DOHH2 (cell line): Measurements from ENCODE around the gene WDR76.

ENCODE experiments used
- H3F3A ChIP-seq: fragments of 200-600 bp; sonication (generic), shearing (Covaris generic); 2 replicates; pipeline ENCODE4 v1.6.0; 2016; ENCODE audit warnings: antibody characterized with exemption, mild to moderate bottlenecking; ENCODE audit not compliant: control insufficient read depth, insufficient read depth
- H3K27ac ChIP-seq: fragments of 200-600 bp; sonication (generic); 2 replicates; pipeline ENCODE4 v1.5.1; 2014; ENCODE audit warnings: low read depth, mild to moderate bottlenecking, low read length, moderate library complexity
- H3K27me3 ChIP-seq: fragments of 200-600 bp; sonication (generic); 2 replicates; pipeline ENCODE4 v1.6.1; 2014; ENCODE audit warnings: mild to moderate bottlenecking, low read length, mixed read lengths; ENCODE audit not compliant: control insufficient read depth
- H3K36me3 ChIP-seq: fragments of 200-600 bp; sonication (generic); 2 replicates; pipeline ENCODE4 v1.6.1; 2014; ENCODE audit warnings: mild to moderate bottlenecking, low read length, moderate library complexity, mixed read lengths; ENCODE audit not compliant: control insufficient read depth
- H3K4me1 ChIP-seq: fragments of 200-600 bp; sonication (generic); 2 replicates; pipeline ENCODE4 v1.6.1; 2014; ENCODE audit warnings: mild to moderate bottlenecking, low read length, mixed read lengths; ENCODE audit not compliant: control insufficient read depth
- H3K4me2 ChIP-seq: fragments of 200-600 bp; sonication (generic); 2 replicates; pipeline ENCODE4 v1.6.0; 2014; ENCODE audit warnings: mild to moderate bottlenecking, low read length, moderate library complexity
- H3K4me3 ChIP-seq: fragments of 200-600 bp; sonication (generic); 2 replicates; pipeline ENCODE4 v1.5.1; 2014; ENCODE audit warnings: mild to moderate bottlenecking, low read length, mixed read lengths
- H3K79me2 ChIP-seq: fragments of 200-600 bp; sonication (generic); 2 replicates; pipeline ENCODE4 v1.6.1; 2014; ENCODE audit warnings: mild to moderate bottlenecking, low read length, mixed read lengths; ENCODE audit not compliant: control insufficient read depth
- H3K9me2 ChIP-seq: fragments of 200-600 bp; sonication (generic); replicated peaks from 2 replicates; pipeline ENCODE4 v1.6.1; 2014; ENCODE audit warnings: mild to moderate bottlenecking, low read length, mixed read lengths; ENCODE audit not compliant: control insufficient read depth
- H3K9me3 ChIP-seq: fragments of 200-600 bp; sonication (generic); 2 replicates; pipeline ENCODE4 v1.6.1; 2014; ENCODE audit warnings: antibody characterized with exemption, low read length, mixed read lengths; ENCODE audit not compliant: control insufficient read depth, insufficient read depth
- H4K20me1 ChIP-seq: fragments of 200-600 bp; sonication (generic); 2 replicates; pipeline ENCODE4 v1.6.0; 2014; ENCODE audit warnings: low read depth, mild to moderate bottlenecking, antibody characterized with exemption, low read length, moderate library complexity; ENCODE audit not compliant: control insufficient read depth, insufficient read depth
- EZH2phosphoT487 ChIP-seq: fragments of 200-600 bp; sonication (generic); IDR thresholded peaks from 2 replicates; pipeline ENCODE4 v1.6.1; 2017; ENCODE audit warnings: borderline replicate concordance, mild to moderate bottlenecking, antibody characterized with exemption, low read length, moderate library complexity, mixed read lengths
- TF ChIP-seq, protein P1 (sequence below): fragments of 200-600 bp; sonication (generic); IDR thresholded peaks from one replicate; pipeline ENCODE4 v1.5.1; 2014; ENCODE audit warnings: antibody characterized with exemption, mild to moderate bottlenecking, low read depth, low read length; ENCODE audit not compliant: poor library complexity, severe bottlenecking

The WDR76 gene

GRCh38 chr15:43898891-43899290 is 72.1 kb downstream of the WDR76 start:
- TF ChIP-seq, protein P1, sequence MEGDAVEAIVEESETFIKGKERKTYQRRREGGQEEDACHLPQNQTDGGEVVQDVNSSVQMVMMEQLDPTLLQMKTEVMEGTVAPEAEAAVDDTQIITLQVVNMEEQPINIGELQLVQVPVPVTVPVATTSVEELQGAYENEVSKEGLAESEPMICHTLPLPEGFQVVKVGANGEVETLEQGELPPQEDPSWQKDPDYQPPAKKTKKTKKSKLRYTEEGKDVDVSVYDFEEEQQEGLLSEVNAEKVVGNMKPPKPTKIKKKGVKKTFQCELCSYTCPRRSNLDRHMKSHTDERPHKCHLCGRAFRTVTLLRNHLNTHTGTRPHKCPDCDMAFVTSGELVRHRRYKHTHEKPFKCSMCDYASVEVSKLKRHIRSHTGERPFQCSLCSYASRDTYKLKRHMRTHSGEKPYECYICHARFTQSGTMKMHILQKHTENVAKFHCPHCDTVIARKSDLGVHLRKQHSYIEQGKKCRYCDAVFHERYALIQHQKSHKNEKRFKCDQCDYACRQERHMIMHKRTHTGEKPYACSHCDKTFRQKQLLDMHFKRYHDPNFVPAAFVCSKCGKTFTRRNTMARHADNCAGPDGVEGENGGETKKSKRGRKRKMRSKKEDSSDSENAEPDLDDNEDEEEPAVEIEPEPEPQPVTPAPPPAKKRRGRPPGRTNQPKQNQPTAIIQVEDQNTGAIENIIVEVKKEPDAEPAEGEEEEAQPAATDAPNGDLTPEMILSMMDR = no peak
- Histone ChIP-seq H3K9me2 (no peaks in the 10 kb centered on the region), H4K20me1 (0 out of 2 replicates have a peak, but pooled peaks cover 3% of the 10 kb centered on the region), H3K36me3 (no peaks in the 10 kb centered on the region), H3K27ac (no peak overlapping the region), H3K27me3 (no peaks in the 10 kb centered on the region), H3K4me1 (no peaks in the 10 kb centered on the region), H3K79me2 (no peaks in the 10 kb centered on the region), H3K9me3 (no peaks in the 10 kb centered on the region), H3F3A (no peaks in the 10 kb centered on the region), H3K4me3 (no peak overlapping the region), H3K4me2 (no peak overlapping the region)

DNA sequence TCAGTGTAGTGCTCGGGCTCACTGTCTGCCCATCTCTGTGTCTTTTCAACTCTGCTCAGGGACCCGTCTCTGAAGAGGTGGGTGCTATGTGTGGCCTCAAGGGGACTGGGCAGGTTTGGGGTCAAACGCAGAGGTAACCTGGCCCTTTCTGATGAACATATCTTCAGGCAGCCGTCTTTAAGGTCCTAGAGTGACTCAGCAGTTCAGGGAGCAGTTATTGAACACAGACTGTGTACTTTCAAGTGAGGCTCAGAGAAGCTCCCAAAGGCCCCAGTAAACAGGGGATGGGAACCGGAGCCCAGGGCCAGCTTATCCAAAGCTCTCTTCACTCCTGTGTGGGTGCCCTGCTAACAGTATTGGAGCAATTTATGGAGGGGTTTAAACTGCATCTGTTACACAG is 73.1 kb downstream of the WDR76 start:
- H3K27ac ChIP-seq = no peak overlapping the region
- H3K36me3 ChIP-seq = no peaks in the 10 kb centered on the region

GRCh38 chr15:43900996-43901395 is 74.2 kb downstream of the WDR76 start:
- TF ChIP-seq, protein P1 = no peak
- TF ChIP-seq EZH2phosphoT487 = no peak
- Histone ChIP-seq H3K9me2 (no peaks in the 10 kb centered on the region), H3K36me3 (no peaks in the 10 kb centered on the region), H4K20me1 (0 out of 2 replicates have a peak, but pooled peaks cover 3% of the 10 kb centered on the region), H3K9me3 (no peaks in the 10 kb centered on the region), H3K4me1 (no peaks in the 10 kb centered on the region), H3K27me3 (no peaks in the 10 kb centered on the region), H3K27ac (no peak overlapping the region), H3F3A (no peaks in the 10 kb centered on the region), H3K79me2 (no peaks in the 10 kb centered on the region), H3K4me3 (no peak overlapping the region), H3K4me2 (no peak overlapping the region)

More for the DNA sequence above, 73.1 kb downstream of the WDR76 start:
- Histone ChIP-seq H4K20me1 (0 out of 2 replicates have a peak, but pooled peaks cover 3% of the 10 kb centered on the region), H3K27me3 (no peaks in the 10 kb centered on the region), H3K79me2 (no peaks in the 10 kb centered on the region), H3K4me2 (no peak overlapping the region), H3K9me2 (no peaks in the 10 kb centered on the region), H3K4me1 (no peaks in the 10 kb centered on the region), H3K9me3 (no peaks in the 10 kb centered on the region), H3F3A (no peaks in the 10 kb centered on the region), H3K4me3 (no peak overlapping the region)
- TF ChIP-seq, protein P1 = no peak
- TF ChIP-seq EZH2phosphoT487 = no peak

DNA sequence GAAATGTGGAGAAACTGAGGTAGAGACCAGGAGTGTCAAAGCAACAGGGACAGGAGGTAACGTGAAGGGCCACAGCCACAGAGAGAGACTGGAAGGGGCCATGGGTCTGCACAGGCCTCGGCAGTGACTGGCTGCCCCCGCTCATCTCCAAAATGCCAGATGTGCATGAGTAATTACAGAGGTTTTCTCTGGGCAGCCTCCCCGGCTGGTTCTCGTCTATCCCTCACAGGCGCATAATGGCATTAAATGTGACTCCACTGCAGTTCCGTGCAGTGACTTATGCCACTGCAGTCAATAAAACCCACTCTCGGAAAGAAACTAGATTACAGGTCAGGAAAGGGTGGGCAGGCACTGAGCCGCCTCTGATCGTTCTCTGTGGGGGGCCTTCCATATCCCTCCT is 74.7 kb downstream of the WDR76 start:
- H4K20me1 ChIP-seq = 0 out of 2 replicates have a peak, but pooled peaks cover under 1% of the 10 kb centered on the region
- no peak overlapping the region for H3K4me2 ChIP-seq
- no peak overlapping the region for H3K27ac ChIP-seq
- no peaks in the 10 kb centered on the region for H3K9me3 ChIP-seq
- no peaks in the 10 kb centered on the region for H3K27me3 ChIP-seq
- no peaks in the 10 kb centered on the region for H3K4me1 ChIP-seq
- H3K79me2 ChIP-seq = no peaks in the 10 kb centered on the region
- H3K9me2 ChIP-seq = no peaks in the 10 kb centered on the region
- H3F3A ChIP-seq = no peaks in the 10 kb centered on the region
- no peak overlapping the region for H3K4me3 ChIP-seq
- H3K36me3 ChIP-seq = no peaks in the 10 kb centered on the region
- no peak for TF ChIP-seq EZH2phosphoT487
- TF ChIP-seq, protein P1 = no peak
